OCI-LY3 (cell line): ENCODE results near the gene BANK1.
"Not testable (repeated sequence)": the region's sequence is repeated elsewhere in the genome, so short reads cannot be mapped to it uniquely, and the experiment has no call there.

ENCODE experiments used
- H2AFZ ChIP-seq: fragments of 200-600, 300-600 bp; shearing (Covaris generic); 2 replicates; pipeline ENCODE4 v1.6.0; 2014; ENCODE audit warnings: antibody characterized with exemption, low read depth, low read length
- H3K27ac ChIP-seq: fragments of 200-600, 300-600 bp; sonication (generic); 2 replicates; pipeline ENCODE4 v1.5.1; 2014; ENCODE audit warnings: mild to moderate bottlenecking, low read length, moderate library complexity, mixed read lengths
- H3K27me3 ChIP-seq: fragments of 200-600, 300-600 bp; sonication (generic); 2 replicates; pipeline ENCODE4 v1.6.1; 2014; ENCODE audit warnings: low read depth, low read length, mixed read lengths
- H3K36me3 ChIP-seq: fragments of 200-600, 300-600 bp; sonication (generic); replicated peaks from 2 replicates; pipeline ENCODE3; 2014; ENCODE audit warnings: low read depth, low read length, mixed read lengths
- H3K4me1 ChIP-seq: fragments of 300-600, 200-600 bp; sonication (generic); 2 replicates; pipeline ENCODE4 v1.6.1; 2014; ENCODE audit warnings: low read length, mixed read lengths
- H3K4me2 ChIP-seq: fragments of 200-600, 300-600 bp; sonication (generic); 2 replicates; pipeline ENCODE4 v1.6.1; 2014; ENCODE audit warnings: low read length, mixed read lengths
- H3K4me3 ChIP-seq: fragments of 300-600, 200-600 bp; sonication (generic); 2 replicates; pipeline ENCODE4 v1.5.1; 2014; ENCODE audit warnings: antibody characterized with exemption, mild to moderate bottlenecking, low read length, moderate library complexity
- H3K79me2 ChIP-seq: fragments of 300-600, 200-600 bp; shearing (Covaris generic); 2 replicates; pipeline ENCODE4 v1.6.1; 2014; ENCODE audit warnings: mild to moderate bottlenecking, low read length, mixed read lengths
- H3K9ac ChIP-seq: fragments of 300-600, 200-600 bp; shearing (Covaris generic); 2 replicates; pipeline ENCODE4 v1.6.0; 2014; ENCODE audit warnings: mild to moderate bottlenecking, low read length, moderate library complexity
- H3K9me3 ChIP-seq: fragments of 200-600, 300-600 bp; shearing (Covaris generic); 2 replicates; pipeline ENCODE4 v1.6.1; 2014; ENCODE audit warnings: low read length, mixed read lengths; ENCODE audit not compliant: insufficient read depth
- H4K20me1 ChIP-seq: fragments of 200-600, 300-600 bp; sonication (generic); 2 replicates; pipeline ENCODE4 v1.6.1; 2016; ENCODE audit warnings: low read length, mixed read lengths; ENCODE audit not compliant: insufficient read depth
- CTCF ChIP-seq: fragments of 200-600, 300-600 bp; sonication (generic); IDR thresholded peaks from 2 replicates; pipeline ENCODE4 v1.5.1; 2014; ENCODE audit warnings: antibody characterized with exemption, low read length, low read depth
- EZH2phosphoT487 ChIP-seq: fragments of 200-600 bp; shearing (Covaris generic); IDR thresholded peaks from 2 replicates; pipeline ENCODE4 v1.6.1; 2018; ENCODE audit warnings: antibody characterized with exemption, mixed run types, low read depth

The BANK1 gene

GRCh38 chr4:101871962-101872676 lies 81.6 kb downstream of the BANK1 start:
- H3K4me3 ChIP-seq, result no peak overlapping the region
- no peak for TF ChIP-seq EZH2phosphoT487
- TF ChIP-seq CTCF, result no peak
- H3K9me3 ChIP-seq, result no peaks in the 10 kb centered on the region
- no peaks in the 10 kb centered on the region for H3K36me3 ChIP-seq
- H4K20me1 ChIP-seq, result no peaks in the 10 kb centered on the region
- H2AFZ ChIP-seq, result no peak overlapping the region
- no peaks in the 10 kb centered on the region for H3K4me1 ChIP-seq
- H3K79me2 ChIP-seq, result no peaks in the 10 kb centered on the region
- no peaks in the 10 kb centered on the region for H3K27me3 ChIP-seq
- H3K27ac ChIP-seq, result no peak overlapping the region
- H3K4me2 ChIP-seq, result no peak overlapping the region
- no peak overlapping the region for H3K9ac ChIP-seq

- no peak overlapping the region for H3K27ac ChIP-seq
- TF ChIP-seq CTCF, result no peak
- no peak for TF ChIP-seq EZH2phosphoT487
- no peak overlapping the region for H3K4me3 ChIP-seq
- no peaks in the 10 kb centered on the region for H4K20me1 ChIP-seq
- no peaks in the 10 kb centered on the region for H3K27me3 ChIP-seq
- H3K9ac ChIP-seq, result no peak overlapping the region
- H3K36me3 ChIP-seq, result no peaks in the 10 kb centered on the region
- H3K4me2 ChIP-seq, result no peak overlapping the region
- H3K9me3 ChIP-seq, result no peaks in the 10 kb centered on the region
- no peaks in the 10 kb centered on the region for H3K4me1 ChIP-seq
- no peaks in the 10 kb centered on the region for H3K79me2 ChIP-seq
- H2AFZ ChIP-seq, result no peak overlapping the region
Observed at GRCh38 chr4:101885574-101885973, 95.0 kb downstream of the BANK1 start.

- Histone ChIP-seq H3K4me3 (no peak overlapping the region), H3K9ac (no peak overlapping the region), H3K36me3 (no peaks in the 10 kb centered on the region), H3K27me3 (no peaks in the 10 kb centered on the region), H3K4me1 (no peaks in the 10 kb centered on the region), H3K9me3 (no peaks in the 10 kb centered on the region), H2AFZ (no peak overlapping the region), H3K79me2 (no peaks in the 10 kb centered on the region), H4K20me1 (no peaks in the 10 kb centered on the region), H3K27ac (no peak overlapping the region), H3K4me2 (no peak overlapping the region)
- TF ChIP-seq CTCF (no peak), EZH2phosphoT487 (no peak)
Observed at GRCh38 chr4:101886826-101887225, 96.3 kb downstream of the BANK1 start.

- Histone ChIP-seq H3K4me1 (no peaks in the 10 kb centered on the region), H4K20me1 (no peaks in the 10 kb centered on the region), H3K27me3 (no peaks in the 10 kb centered on the region), H3K4me3 (no peak overlapping the region), H3K36me3 (no peaks in the 10 kb centered on the region), H3K4me2 (no peak overlapping the region), H3K9me3 (no peaks in the 10 kb centered on the region), H3K9ac (no peak overlapping the region), H3K27ac (no peak overlapping the region), H3K79me2 (no peaks in the 10 kb centered on the region), H2AFZ (no peak overlapping the region)
- TF ChIP-seq EZH2phosphoT487 (no peak), CTCF (no peak)
Observed at GRCh38 chr4:101888472-101888871, 97.9 kb downstream of the BANK1 start.

- not testable (repeated sequence) for H2AFZ ChIP-seq, H3K36me3 ChIP-seq, H3K4me1 ChIP-seq, H3K4me3 ChIP-seq, H3K9ac ChIP-seq, H3K4me2 ChIP-seq, H4K20me1 ChIP-seq, H3K9me3 ChIP-seq, H3K79me2 ChIP-seq, H3K27me3 ChIP-seq, H3K27ac ChIP-seq
Observed at GRCh38 chr4:101905527-101905926, 115.0 kb downstream of the BANK1 start.
